ENCODE measurements around the gene PNLIPRP3. TPM values are rescaled to one million over a fixed set of nuclear protein-coding genes. Genes with fewer than 3 reads are reported as not detected.

The PNLIPRP3 gene
- total and polyA plus RNA-seq, 10 donors, result not detected

- no peak for DNase-seq
- 79 to 92% (median 81%) methylated on average over 3 of the region's 3 CpGs for WGBS, 5 donors
- Histone ChIP-seq H3K9me3 (no peaks in the 10 kb centered on the region), H3K4me3 (no peak overlapping the region), H3K36me3 (no peaks in the 10 kb centered on the region), H3K27me3 (replicated peaks in 1 of 7) (no peaks in the 10 kb centered on the region), H3K4me1 (no peaks in the 10 kb centered on the region), H3K27ac (no peak overlapping the region)
- intact Hi-C loops (cut with DNase I; ENCODE audit: low total_unique reads), result no loop called here
- TF ChIP-seq POLR2A (IDR thresholded peaks at IDR 0.05) (no peak), POLR2AphosphoS5 (IDR thresholded peaks at IDR 0.05) (no peak), CTCF (IDR thresholded peaks at IDR 0.05 in 8 of 11, conservative IDR thresholded peaks at IDR 0.05 in 3 of 11) (no peak)
These were observed 82.9 kb downstream of the PNLIPRP3 start for GRCh38 chr10:116510565-116510964.

GRCh38 chr10:116511365-116511764, 83.7 kb downstream of the PNLIPRP3 start:
- Histone ChIP-seq H3K27me3 (replicated peaks in 1 of 7) (no peaks in the 10 kb centered on the region), H3K4me3 (no peak overlapping the region), H3K4me1 (no peaks in the 10 kb centered on the region), H3K27ac (no peak overlapping the region), H3K36me3 (no peaks in the 10 kb centered on the region), H3K9me3 (no peaks in the 10 kb centered on the region)
- no peak for DNase-seq
- intact Hi-C loops (cut with DNase I; ENCODE audit: low total_unique reads), result no loop called here
- TF ChIP-seq POLR2AphosphoS5 (IDR thresholded peaks at IDR 0.05) (no peak), CTCF (IDR thresholded peaks at IDR 0.05 in 8 of 11, conservative IDR thresholded peaks at IDR 0.05 in 3 of 11) (no peak), POLR2A (IDR thresholded peaks at IDR 0.05) (no peak)
- 57 to 75% (median 69%) methylated on average over 3 of the region's 3 CpGs for WGBS, 5 donors

GRCh38 chr10:116521424-116522290, 94.0 kb downstream of the PNLIPRP3 start:
- TF ChIP-seq POLR2A (IDR thresholded peaks at IDR 0.05), result no peak
- peak; percentile 19 to 78 (median 66) for TF ChIP-seq CTCF (IDR thresholded peaks at IDR 0.05 in 8 of 11, conservative IDR thresholded peaks at IDR 0.05 in 3 of 11)

GRCh38 chr10:116522803-116523381, 95.2 kb downstream of the PNLIPRP3 start:
- H3K4me1 ChIP-seq, result no peaks in the 10 kb centered on the region
- no peak overlapping the region for H3K27ac ChIP-seq
- WGBS, 5 donors, result 72 to 85% (median 82%) methylated on average over 8 of the region's 8 CpGs
- no peak overlapping the region for H3K4me3 ChIP-seq
- TF ChIP-seq CTCF (IDR thresholded peaks at IDR 0.05 in 8 of 11, conservative IDR thresholded peaks at IDR 0.05 in 3 of 11) (no peak), POLR2A (IDR thresholded peaks at IDR 0.05) (no peak), POLR2AphosphoS5 (IDR thresholded peaks at IDR 0.05) (no peak)
- DNase-seq, result no peak
- no peaks in the 10 kb centered on the region for H3K9me3 ChIP-seq
- intact Hi-C loops (cut with DNase I; ENCODE audit: low total_unique reads), result no loop called here
- H3K36me3 ChIP-seq, result no peaks in the 10 kb centered on the region
- peaks cover 0 to 11% (median 0%) of the 10 kb centered on the region in 7 donors for H3K27me3 ChIP-seq (replicated peaks in 1 of 7)

More at GRCh38 chr10:116521424-116522290, 94.0 kb downstream of the PNLIPRP3 start:
- intact Hi-C loops (cut with DNase I; ENCODE audit: low total_unique reads), result no loop called here
- H3K9me3 ChIP-seq, result no peaks in the 10 kb centered on the region
- no peak for DNase-seq
- H3K36me3 ChIP-seq, result no peaks in the 10 kb centered on the region
- peaks cover 0 to 11% (median 0%) of the 10 kb centered on the region in 7 donors for H3K27me3 ChIP-seq (replicated peaks in 1 of 7)
- H3K4me3 ChIP-seq, result no peak overlapping the region
- H3K27ac ChIP-seq, result no peak overlapping the region
- H3K4me1 ChIP-seq, result no peaks in the 10 kb centered on the region
- WGBS, 5 donors, result 37 to 41% (median 38%) methylated on average over 10 of the region's 10 CpGs

Data from spleen (tissue), 11 donors.